Activated T-helper 1 cell treated with Interleukin-2 at 50 U/mL for 16 hours (primary cell): Measurements from ENCODE around the gene DVL3.
"Not testable (repeated sequence)": the region's sequence is repeated elsewhere in the genome, so short reads cannot be mapped to it uniquely, and the experiment has no call there.

Experiments used
- DNase-seq: peaks from one replicate; pipeline ENCODE4 v3.0.0-alpha.2; 2020; ENCODE audit warnings: low read depth

The DVL3 gene

GRCh38 chr3:184155644-184156521 is 706 bp downstream of the DVL3 start:
- DNase-seq = no peak

GRCh38 chr3:184156522-184156955 is 1.4 kb downstream of the DVL3 start:
- DNase-seq = no peak

- no peak for DNase-seq
Observed at GRCh38 chr3:184157206-184157605, 2.0 kb downstream of the DVL3 start.

- no peak for DNase-seq
Observed at GRCh38 chr3:184158404-184158803, 3.2 kb downstream of the DVL3 start.

GRCh38 chr3:184160456-184160855 is 5.3 kb downstream of the DVL3 start:
- no peak for DNase-seq

- DNase-seq = not testable (repeated sequence)
Observed at GRCh38 chr3:184162571-184163070, 7.4 kb downstream of the DVL3 start.

GRCh38 chr3:184164648-184165330 is 9.6 kb downstream of the DVL3 start:
- DNase-seq = no peak

GRCh38 chr3:184165543-184165942 is 10.4 kb downstream of the DVL3 start:
- no peak for DNase-seq

GRCh38 chr3:184166671-184167070 is 11.5 kb downstream of the DVL3 start:
- DNase-seq = no peak

GRCh38 chr3:184167786-184168185 is 12.6 kb downstream of the DVL3 start:
- DNase-seq = no peak

GRCh38 chr3:184168363-184169120 is 13.4 kb downstream of the DVL3 start:
- DNase-seq = no peak

GRCh38 chr3:184169896-184170875 is 15.0 kb downstream of the DVL3 start:
- no peak for DNase-seq

- no peak for DNase-seq
Observed at GRCh38 chr3:184171562-184171961, 16.4 kb downstream of the DVL3 start.

GRCh38 chr3:184172681-184173373 is 17.6 kb downstream of the DVL3 start:
- no peak for DNase-seq

- DNase-seq = no peak
Observed at GRCh38 chr3:184173374-184173722, 18.2 kb downstream of the DVL3 start.

GRCh38 chr3:184174284-184174645 is 19.1 kb downstream of the DVL3 start:
- no peak for DNase-seq

- peak; percentile 99 for DNase-seq
Observed at GRCh38 chr3:184174646-184175492, 19.7 kb downstream of the DVL3 start, which contains the start of gene AP2M1. AP2M1 (plus strand) TSS chr3:184174855; CDS start chr3:184176994, 2,139 bp downstream.

GRCh38 chr3:184175506-184175905 is 20.3 kb downstream of the DVL3 start:
- DNase-seq = no peak

- no peak for DNase-seq
Observed at GRCh38 chr3:184175981-184176376, 20.8 kb downstream of the DVL3 start.
